Kidney (tissue), 14 donors: ENCODE measurements around the gene RNF31. TPM values are rescaled to one million over a fixed set of nuclear protein-coding genes. Genes with fewer than 3 reads are reported as not detected.
A peak's percentile ranks its signal among the peaks of the same experiment; 100 is the strongest.

Source experiments
- DNase-seq, 5 donors: peaks; one replicate each; pipeline ENCODE4 v3.0.0-alpha.2; 2013 to 2020
- FAIRE-seq: peaks from 2 replicates; lab custom pipeline; 2012; peaks lifted over from hg19 to GRCh38; lab: Jason Lieb, UNC
- H3K27ac ChIP-seq, 2 donors: one replicate each; pipeline ENCODE4 v1.7.0; 2013; ENCODE audit warnings: low read depth in 2 of 2, low read length in 2 of 2, inconsistent platforms in 1 of 2
- H3K27me3 ChIP-seq: one replicate; pipeline ENCODE4 v1.7.1; 2013; ENCODE audit warnings: low read length, inconsistent platforms; ENCODE audit not compliant: control insufficient read depth, insufficient read depth
- H3K36me3 ChIP-seq, 3 donors: one replicate each; pipeline versions ENCODE4 v1.7.0 to v1.7.1; 2013; ENCODE audit warnings: low read length in 3 of 3, control low read depth in 1 of 3, inconsistent platforms in 1 of 3; ENCODE audit not compliant: insufficient read depth in 3 of 3, control insufficient read depth in 2 of 3
- H3K4me1 ChIP-seq, 3 donors: one replicate each; pipeline versions ENCODE4 v1.7.0 to v1.7.1; 2013; ENCODE audit warnings: low read length in 3 of 3, inconsistent platforms in 1 of 3, low read depth in 1 of 3; ENCODE audit not compliant: control insufficient read depth in 2 of 3, insufficient read depth in 2 of 3
- H3K4me3 ChIP-seq, 3 donors: one replicate each; pipeline versions ENCODE4 v1.7.0 to v1.8.1; 2013; ENCODE audit warnings: low read length in 3 of 3, control low read depth in 1 of 3, inconsistent platforms in 1 of 3
- H3K9ac ChIP-seq, 3 donors: one replicate each; pipeline versions ENCODE4 v1.7.0 to v1.7.1; 2013; ENCODE audit warnings: low read length in 3 of 3, control low read depth in 1 of 3, inconsistent platforms in 1 of 3
- H3K9me3 ChIP-seq, 3 donors: one replicate each; pipeline versions ENCODE4 v1.7.0 to v1.7.1; 2013; ENCODE audit warnings: low read length in 3 of 3, control low read depth in 1 of 3, inconsistent platforms in 1 of 3; ENCODE audit not compliant: control insufficient read depth in 2 of 3, insufficient read depth in 1 of 3
- CTCF ChIP-seq: IDR thresholded peaks from 3 replicates; pipeline ENCODE4 v1.5.1; 2012; ENCODE audit warnings: mild to moderate bottlenecking, moderate library complexity, borderline replicate concordance; ENCODE audit not compliant: insufficient read depth; ENCODE audit errors: extremely low read depth
- intact Hi-C: fragments of 100-400 bp; cut with DNase I; formaldehyde crosslinking; loops from one replicate; pipeline ENCODE4 v1.11.1; 2022
- polyA plus RNA-seq: library from polyadenylated mRNA; stranded (reverse); fragments of 350-450 nt; fragmentation: Illumina TruSeq; extraction: RNeasy Lipid Tissue Mini Kit (QIAGEN cat#74804); gene quantifications from one replicate; pipeline ENCODE4 v1.2.3, GENCODE V29; 2014; ENCODE audit warnings: low read depth, low replicate concordance; ENCODE audit not compliant: insufficient read depth
- total RNA-seq: library from RNA; stranded (reverse); fragmentation: NEBNext Ultra II Directional; extraction: Animal tissue kit (Norgen Biotek cat#: 25700); gene quantifications from one replicate; pipeline ENCODE4 v1.2.1, GENCODE V29; 2021
- donor health status: control.
- donor health status: control.
- donor health status: control.
- donor health status: control.
- donor health status: control.
- donor health status: DM: yes; HTN: yes; CAD: no.
- donor health status: Normal renal cell carcinoma (clear cell type).

RNF31 gene
- total and polyA plus RNA-seq, 2 donors from 2014 or later = 64.0 to 69.0 TPM

DNA sequence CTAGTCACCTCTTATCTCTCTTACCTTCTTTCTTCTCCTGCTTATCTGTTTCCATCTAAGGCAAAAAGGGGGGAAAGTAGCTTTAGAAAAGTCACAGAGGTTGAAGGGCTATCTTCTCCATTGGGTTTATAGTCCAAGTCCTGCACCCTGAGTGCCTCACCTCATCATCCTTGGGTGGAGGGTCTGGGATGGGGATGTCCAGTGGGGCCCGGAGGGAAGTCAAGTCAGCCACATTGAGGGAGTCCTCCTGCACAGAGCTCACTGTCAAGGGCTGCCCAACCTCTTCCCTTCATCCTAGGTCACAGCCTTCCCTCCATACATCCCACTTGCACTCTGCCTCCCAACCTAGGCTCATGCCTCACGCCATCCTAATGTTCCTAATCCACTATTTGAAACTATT lies 2.1 kb upstream of the RNF31 start:
- H3K36me3 ChIP-seq = peaks cover 4 to 11% (median 10%) of the 10 kb centered on the region in 3 donors
- H3K9ac ChIP-seq = no peak overlapping the region
- peak overlapping the region in 1 of 3 donors; percentile 94 for H3K4me3 ChIP-seq
- H3K4me1 ChIP-seq = peaks cover 2 to 32% (median 11%) of the 10 kb centered on the region in 3 donors
- H3K27me3 ChIP-seq = no peaks in the 10 kb centered on the region
- DNase-seq (peak in 1 of 5 donors; percentile 18), FAIRE-seq (no peak)
- TF ChIP-seq CTCF = no peak
- no peak overlapping the region for H3K27ac ChIP-seq
- H3K9me3 ChIP-seq = no peaks in the 10 kb centered on the region
- intact Hi-C loops = no loop called here

GRCh38 chr14:24145690-24146452 lies 1.4 kb upstream of the RNF31 start:
- intact Hi-C loops = no loop called here
- peaks cover 4 to 17% (median 15%) of the 10 kb centered on the region in 3 donors for H3K36me3 ChIP-seq
- no peak for FAIRE-seq
- peak overlapping the region; percentile 84 to 94 (median 87) for H3K4me3 ChIP-seq
- no peak for DNase-seq
- H3K9ac ChIP-seq = peak overlapping the region; percentile 50 to 92 (median 72)
- H3K4me1 ChIP-seq = peaks cover 2 to 29% (median 11%) of the 10 kb centered on the region in 3 donors
- H3K27ac ChIP-seq = peak overlapping the region; percentile 91 to 98
- no peak for TF ChIP-seq CTCF
- no peaks in the 10 kb centered on the region for H3K9me3 ChIP-seq
- H3K27me3 ChIP-seq = no peaks in the 10 kb centered on the region

GRCh38 chr14:24146453-24146977 lies 783 bp upstream of the RNF31 start, which contains the start of gene PSME2:
Gene PSME2 (minus strand): TSS chr14:24146610. CDS start chr14:24146581, 29 bp downstream.
- FAIRE-seq = no peak
- peaks cover 4 to 24% (median 21%) of the 10 kb centered on the region in 3 donors for H3K36me3 ChIP-seq
- intact Hi-C loops = no loop called here

More at GRCh38 chr14:24146453-24146977, 783 bp upstream of the RNF31 start, which contains the start of gene PSME2:
- Histone ChIP-seq H3K27ac (peak within 1 kb of the TSS; percentile 91 to 98), H3K4me1 (peaks cover 2 to 26% (median 11%) of the 10 kb centered on the region in 3 donors), H3K9ac (peak within 1 kb of the TSS; percentile 72 to 92 (median 79)), H3K27me3 (no peaks in the 10 kb centered on the region), H3K4me3 (peak within 1 kb of the TSS; percentile 84 to 94 (median 87)), H3K9me3 (no peaks in the 10 kb centered on the region)
- DNase-seq = peak; percentile 99
- peak; percentile 5 for TF ChIP-seq CTCF
